SK-N-MC (cell line): Measurements from ENCODE around the gene SAGE1.
"Not testable (repeated sequence)": the region's sequence is repeated elsewhere in the genome, so short reads cannot be mapped to it uniquely, and the experiment has no call there.

Source experiments
- DNase-seq: peaks from one replicate; pipeline ENCODE4 v3.0.0-alpha.2; 2011; ENCODE audit warnings: low read depth, low spot score
- H3K27ac ChIP-seq: fragments of 200-600 bp; sonication (generic); 2 replicates; pipeline ENCODE4 v1.5.1; 2016; ENCODE audit warnings: mixed run types
- H3K36me3 ChIP-seq: fragments of 200-600 bp; sonication (generic); 2 replicates; pipeline ENCODE4 v1.6.1; 2017; ENCODE audit warnings: antibody characterized with exemption, low read length, mixed read lengths; ENCODE audit not compliant: insufficient read depth
- H3K4me3 ChIP-seq: fragments of 200-600 bp; sonication (generic); 2 replicates; pipeline ENCODE4 v1.5.1; 2016
- H3K9ac ChIP-seq: fragments of 200-600 bp; sonication (generic); 2 replicates; pipeline ENCODE4 v1.8.0; 2017; ENCODE audit warnings: mixed run types, mixed read lengths; ENCODE audit not compliant: insufficient read length
- H3K9me3 ChIP-seq: fragments of 200-600 bp; sonication (generic); 2 replicates; pipeline ENCODE4 v1.6.1; 2017; ENCODE audit warnings: low read depth, mild to moderate bottlenecking, antibody characterized with exemption, low read length, moderate library complexity, mixed read lengths
- EZH2 ChIP-seq: fragments of 200-600 bp; sonication (generic); IDR thresholded peaks from one replicate; pipeline ENCODE4 v1.6.1; 2017; ENCODE audit warnings: antibody characterized with exemption
- FOXP2 ChIP-seq: optimal IDR thresholded peaks from 2 replicates; pipeline ENCODE3; 2011; ENCODE audit warnings: mild to moderate bottlenecking, moderate library complexity; ENCODE audit not compliant: insufficient read depth; ENCODE audit errors: extremely low read length, control extremely low read depth
- POLR2AphosphoS5 ChIP-seq: IDR thresholded peaks from 2 replicates; pipeline ENCODE4 v1.6.1; 2012; ENCODE audit warnings: mild to moderate bottlenecking, low read depth, low read length, borderline replicate concordance

Gene SAGE1

GRCh38 chrX:135893294-135893817 is at the start of gene SAGE1, which contains the start of gene CT45A10:
SAGE1 (plus strand) TSS chrX:135893716; CDS start chrX:135896243, 2,527 bp downstream.
CT45A10 (minus strand) TSS chrX:135893444; CDS start chrX:135885344, 8,100 bp downstream.
- no peak within 1 kb of the TSS for H3K4me3 ChIP-seq
- DNase-seq = no peak
- H3K9me3 ChIP-seq = no peaks in the 10 kb centered on the region
- no peak within 1 kb of the TSS for H3K27ac ChIP-seq
- no peaks in the 10 kb centered on the region for H3K36me3 ChIP-seq
- no peak within 1 kb of the TSS for H3K9ac ChIP-seq
- TF ChIP-seq EZH2 = no peak
- no peak for TF ChIP-seq POLR2AphosphoS5

GRCh38 chrX:135854438-135854837 is 39.1 kb upstream of the SAGE1 start, which contains the start of gene CT45A8:
CT45A8 (minus strand) TSS chrX:135854538; CDS start chrX:135850783, 3,755 bp downstream.
- H3K9me3 ChIP-seq, H3K36me3 ChIP-seq, H3K27ac ChIP-seq, DNase-seq, H3K9ac ChIP-seq, H3K4me3 ChIP-seq: not testable (repeated sequence)

GRCh38 chrX:135871712-135872111 is 21.8 kb upstream of the SAGE1 start, which contains the start of gene CT45A9:
CT45A9 (minus strand) TSS chrX:135871812; CDS start chrX:135868061, 3,751 bp downstream.
- H3K27ac ChIP-seq, H3K9ac ChIP-seq, DNase-seq, H3K9me3 ChIP-seq, H3K4me3 ChIP-seq, H3K36me3 ChIP-seq: not testable (repeated sequence)

- H3K27ac ChIP-seq, H3K4me3 ChIP-seq, DNase-seq, H3K9ac ChIP-seq, H3K36me3 ChIP-seq, H3K9me3 ChIP-seq: not testable (repeated sequence)
Measured at GRCh38 chrX:135882741-135883140, 10.8 kb upstream of the SAGE1 start.

- H3K9me3 ChIP-seq, H3K27ac ChIP-seq, DNase-seq, H3K36me3 ChIP-seq, H3K4me3 ChIP-seq, H3K9ac ChIP-seq: not testable (repeated sequence)
Measured at GRCh38 chrX:135888230-135888629, 5.3 kb upstream of the SAGE1 start.

- H3K9me3 ChIP-seq, H3K4me3 ChIP-seq, H3K36me3 ChIP-seq, H3K9ac ChIP-seq, H3K27ac ChIP-seq, DNase-seq: not testable (repeated sequence)
Measured at GRCh38 chrX:135888976-135889375, 4.5 kb upstream of the SAGE1 start.

- TF ChIP-seq EZH2 (no peak), FOXP2 (no peak), POLR2AphosphoS5 (no peak)
- no peaks in the 10 kb centered on the region for H3K9me3 ChIP-seq
- H3K9ac ChIP-seq = no peak overlapping the region
- no peak overlapping the region for H3K27ac ChIP-seq
- H3K4me3 ChIP-seq = no peak overlapping the region
- no peak for DNase-seq
- H3K36me3 ChIP-seq = no peaks in the 10 kb centered on the region
Measured at GRCh38 chrX:135890087-135890585, 3.4 kb upstream of the SAGE1 start.

- Histone ChIP-seq H3K27ac (no peak overlapping the region), H3K4me3 (no peak overlapping the region)
- DNase-seq = no peak
Measured at GRCh38 chrX:135892781-135893180, 735 bp upstream of the SAGE1 start.

GRCh38 chrX:135910251-135910650 is 16.7 kb downstream of the SAGE1 start:
- Histone ChIP-seq H3K36me3 (no peaks in the 10 kb centered on the region), H3K4me3 (no peak overlapping the region), H3K9me3 (no peaks in the 10 kb centered on the region), H3K9ac (no peak overlapping the region), H3K27ac (no peak overlapping the region)
- TF ChIP-seq EZH2 = no peak
- no peak for TF ChIP-seq POLR2AphosphoS5
- no peak for TF ChIP-seq FOXP2
- DNase-seq = no peak

More at GRCh38 chrX:135892781-135893180, 735 bp upstream of the SAGE1 start:
- H3K9me3 ChIP-seq = no peaks in the 10 kb centered on the region
- TF ChIP-seq EZH2 (no peak), POLR2AphosphoS5 (no peak), FOXP2 (no peak)
- no peak overlapping the region for H3K9ac ChIP-seq
- no peaks in the 10 kb centered on the region for H3K36me3 ChIP-seq

GRCh38 chrX:135914404-135914803 is 20.9 kb downstream of the SAGE1 start:
- DNase-seq = no peak
- no peak overlapping the region for H3K27ac ChIP-seq
- H3K9ac ChIP-seq = no peak overlapping the region
- no peaks in the 10 kb centered on the region for H3K9me3 ChIP-seq
- H3K36me3 ChIP-seq = no peaks in the 10 kb centered on the region
- no peak overlapping the region for H3K4me3 ChIP-seq
- TF ChIP-seq FOXP2 (no peak), POLR2AphosphoS5 (no peak), EZH2 (no peak)

- not testable (repeated sequence) for H3K27ac ChIP-seq, H3K4me3 ChIP-seq, DNase-seq, H3K9ac ChIP-seq, H3K9me3 ChIP-seq, H3K36me3 ChIP-seq
Measured at GRCh38 chrX:135920516-135920915, 27.0 kb downstream of the SAGE1 start.
